GM10266 (cell line): ENCODE data around the gene UNC13C.
"Not testable (repeated sequence)": the region's sequence is repeated elsewhere in the genome, so short reads cannot be mapped to it uniquely, and the experiment has no call there.

Source experiments
- DNase-seq: peaks from one replicate; pipeline ENCODE4 v3.0.0; 2012; ENCODE audit errors: extremely low spot score
- TF ChIP-seq, protein P1 (sequence below): IDR thresholded peaks from 2 replicates; pipeline ENCODE4 v1.5.1; 2012; ENCODE audit warnings: mild to moderate bottlenecking, low read depth; ENCODE audit not compliant: control insufficient read depth, insufficient read depth; ENCODE audit errors: missing control alignments

The UNC13C gene

DNA sequence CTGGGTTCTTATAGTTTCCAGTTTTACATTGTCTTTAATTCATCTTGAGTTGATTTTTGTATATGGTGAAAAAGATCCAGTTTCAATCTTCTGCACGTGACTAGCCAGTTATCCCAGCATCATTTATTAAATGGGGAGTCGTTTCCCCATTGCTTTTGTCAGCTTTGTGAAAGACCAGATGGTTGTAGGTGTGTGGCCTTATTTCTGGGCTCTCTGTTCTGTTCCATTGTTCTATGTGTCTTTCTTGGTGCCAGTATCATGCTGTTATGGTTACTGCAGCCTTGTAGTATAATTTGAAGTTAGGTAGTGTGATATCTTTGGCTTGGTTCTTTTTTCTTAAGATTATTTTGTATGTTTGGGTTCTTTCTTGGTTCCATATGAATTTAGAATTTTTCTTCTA, 432.2 kb downstream of the UNC13C start:
- no peak for DNase-seq
- TF ChIP-seq, protein P1, sequence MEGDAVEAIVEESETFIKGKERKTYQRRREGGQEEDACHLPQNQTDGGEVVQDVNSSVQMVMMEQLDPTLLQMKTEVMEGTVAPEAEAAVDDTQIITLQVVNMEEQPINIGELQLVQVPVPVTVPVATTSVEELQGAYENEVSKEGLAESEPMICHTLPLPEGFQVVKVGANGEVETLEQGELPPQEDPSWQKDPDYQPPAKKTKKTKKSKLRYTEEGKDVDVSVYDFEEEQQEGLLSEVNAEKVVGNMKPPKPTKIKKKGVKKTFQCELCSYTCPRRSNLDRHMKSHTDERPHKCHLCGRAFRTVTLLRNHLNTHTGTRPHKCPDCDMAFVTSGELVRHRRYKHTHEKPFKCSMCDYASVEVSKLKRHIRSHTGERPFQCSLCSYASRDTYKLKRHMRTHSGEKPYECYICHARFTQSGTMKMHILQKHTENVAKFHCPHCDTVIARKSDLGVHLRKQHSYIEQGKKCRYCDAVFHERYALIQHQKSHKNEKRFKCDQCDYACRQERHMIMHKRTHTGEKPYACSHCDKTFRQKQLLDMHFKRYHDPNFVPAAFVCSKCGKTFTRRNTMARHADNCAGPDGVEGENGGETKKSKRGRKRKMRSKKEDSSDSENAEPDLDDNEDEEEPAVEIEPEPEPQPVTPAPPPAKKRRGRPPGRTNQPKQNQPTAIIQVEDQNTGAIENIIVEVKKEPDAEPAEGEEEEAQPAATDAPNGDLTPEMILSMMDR = no peak

DNA sequence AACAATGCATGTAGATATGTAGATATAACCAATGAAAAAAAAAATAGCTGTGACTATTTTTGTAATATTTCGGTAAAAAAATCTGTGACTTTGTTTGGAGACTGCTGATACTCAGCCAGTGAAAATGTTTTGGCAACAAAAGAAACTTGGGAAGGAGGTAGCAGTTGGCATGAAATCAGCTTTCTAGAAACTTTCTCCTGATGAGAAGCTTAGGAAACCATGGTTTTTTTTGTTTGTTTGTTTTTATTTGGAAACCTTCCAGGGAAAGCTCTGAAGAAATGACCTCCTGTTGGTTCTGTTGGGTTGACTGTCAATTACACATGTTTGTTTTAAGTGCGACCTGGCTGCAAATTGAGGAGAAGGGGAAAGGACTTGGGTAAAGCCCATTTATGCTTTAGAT, 445.9 kb downstream of the UNC13C start:
- TF ChIP-seq, protein P1 = no peak

GRCh38 chr15:54428596-54428995, 450.4 kb downstream of the UNC13C start:
- no peak for DNase-seq
- TF ChIP-seq, protein P1 = no peak

More for the DNA sequence above, 445.9 kb downstream of the UNC13C start:
- DNase-seq = no peak

- not testable (repeated sequence) for DNase-seq
Observed at GRCh38 chr15:54450288-54450687, 472.0 kb downstream of the UNC13C start.

- DNase-seq = no peak
- TF ChIP-seq, protein P1 = no peak
Observed at GRCh38 chr15:54456413-54456812, 478.2 kb downstream of the UNC13C start.

DNA sequence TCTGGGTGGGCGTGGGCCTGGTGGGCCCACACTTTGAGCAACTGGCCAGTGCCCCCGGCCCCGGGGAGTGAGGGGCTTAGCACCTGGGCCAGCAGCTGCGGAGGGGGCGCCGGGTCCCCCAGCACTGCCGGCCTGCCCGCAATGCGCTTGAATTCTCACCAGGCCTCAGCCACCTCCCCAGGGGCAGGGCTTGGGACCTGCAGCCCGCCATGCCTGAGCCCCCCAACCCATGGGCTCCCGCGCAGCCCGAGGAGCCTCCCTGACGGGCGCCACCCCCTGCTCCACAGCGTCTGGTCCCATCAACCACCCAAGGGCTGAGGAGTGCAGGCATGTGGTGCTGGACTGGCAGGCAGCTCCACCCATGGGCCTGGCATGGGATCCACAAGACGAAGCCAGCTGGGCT, 484.3 kb downstream of the UNC13C start:
- TF ChIP-seq, protein P1 = no peak
- no peak for DNase-seq

GRCh38 chr15:54481819-54482218, 503.6 kb downstream of the UNC13C start:
- TF ChIP-seq, protein P1 = no peak
- DNase-seq = no peak

GRCh38 chr15:54482251-54482650, 504.0 kb downstream of the UNC13C start:
- TF ChIP-seq, protein P1 = no peak
- no peak for DNase-seq
